Measurements from ENCODE around the gene ARV1.

- TF ChIP-seq GATA2 (IDR thresholded peaks at IDR 0.05; ENCODE audit: low read depth, low read length) = no peak
- TF ChIP-seq GATA3 (IDR thresholded peaks at IDR 0.05; ENCODE audit: low read depth, low read length) = no peak
Measured at GRCh38 chr1:230965535-230965934, 13.4 kb upstream of the ARV1 start.
